H9 (cell line): ENCODE measurements around the gene MAST4. TPM values are rescaled to one million over a fixed set of nuclear protein-coding genes. Genes with fewer than 3 reads are reported as not detected.
"Not testable (repeated sequence)": the region's sequence is repeated elsewhere in the genome, so short reads cannot be mapped to it uniquely, and the experiment has no call there.

Experiments
- DNase-seq: peaks from one replicate; pipeline ENCODE4 v3.0.0-alpha.2; 2017
- H2AFZ ChIP-seq: one replicate; pipeline ENCODE4 v1.6.1; 2013; ENCODE audit warnings: mild to moderate bottlenecking, low read length, control low read depth, moderate library complexity
- H2AK5ac ChIP-seq: 2 replicates; pipeline ENCODE4 v1.6.1; 2013; ENCODE audit warnings: low read length, control low read depth, mixed read lengths; ENCODE audit not compliant: insufficient read length
- H2BK120ac ChIP-seq: one replicate; pipeline ENCODE4 v1.6.1; 2013; ENCODE audit warnings: low read depth, mild to moderate bottlenecking, low read length, control low read depth, inconsistent platforms; ENCODE audit not compliant: poor library complexity, severe bottlenecking
- H2BK12ac ChIP-seq: 2 replicates; pipeline ENCODE4 v1.6.1; 2013; ENCODE audit warnings: low read length, control low read depth, mixed read lengths, low read depth; ENCODE audit not compliant: insufficient read length
- H2BK15ac ChIP-seq: 2 replicates; pipeline ENCODE4 v1.6.1; 2013; ENCODE audit warnings: low read depth, low read length, control low read depth
- H2BK20ac ChIP-seq: one replicate; pipeline ENCODE4 v1.6.1; 2013; ENCODE audit warnings: low read depth, mild to moderate bottlenecking, low read length, control low read depth, inconsistent platforms; ENCODE audit not compliant: poor library complexity, severe bottlenecking
- H2BK5ac ChIP-seq: 2 replicates; pipeline ENCODE4 v1.6.1; 2013; ENCODE audit warnings: low read length, control low read depth, mixed read lengths; ENCODE audit not compliant: insufficient read length
- H3K14ac ChIP-seq: 2 replicates; pipeline ENCODE4 v1.6.1; 2013; ENCODE audit warnings: low read length, control low read depth; ENCODE audit not compliant: insufficient read depth
- H3K18ac ChIP-seq: 2 replicates; pipeline ENCODE4 v1.6.1; 2013; ENCODE audit warnings: low read depth, mild to moderate bottlenecking, mixed read lengths, low read length, control low read depth; ENCODE audit not compliant: insufficient read length
- H3K23ac ChIP-seq: 2 replicates; pipeline ENCODE4 v1.6.1; 2013; ENCODE audit warnings: low read length, control low read depth, mixed read lengths, low read depth; ENCODE audit not compliant: insufficient read length
- H3K23me2 ChIP-seq: 2 replicates; pipeline ENCODE4 v1.6.1; 2013; ENCODE audit warnings: low read depth, mild to moderate bottlenecking, mixed read lengths, low read length, control low read depth; ENCODE audit not compliant: insufficient read length, poor library complexity, severe bottlenecking
- H3K27ac ChIP-seq: 2 replicates; pipeline ENCODE4 v1.5.1; 2013; ENCODE audit warnings: low read length, control low read depth, mixed read lengths, low read depth; ENCODE audit not compliant: insufficient read length
- H3K27me3 ChIP-seq: 2 replicates; pipeline ENCODE4 v1.6.1; 2013; ENCODE audit warnings: low read length, control low read depth, inconsistent platforms; ENCODE audit not compliant: insufficient read depth
- H3K4ac ChIP-seq: 2 replicates; pipeline ENCODE4 v1.6.1; 2013; ENCODE audit warnings: low read depth, mild to moderate bottlenecking, control low read depth, inconsistent platforms, low read length, moderate library complexity
- H3K4me1 ChIP-seq: 2 replicates; pipeline ENCODE4 v1.6.1; 2013; ENCODE audit warnings: low read length, control low read depth, inconsistent platforms; ENCODE audit not compliant: insufficient read depth
- H3K4me2 ChIP-seq: 2 replicates; pipeline ENCODE4 v1.6.1; 2013; ENCODE audit warnings: low read length, control low read depth, mixed read lengths; ENCODE audit not compliant: insufficient read length, insufficient read depth
- H3K56ac ChIP-seq: 2 replicates; pipeline ENCODE4 v1.6.1; 2013; ENCODE audit warnings: low read depth, mild to moderate bottlenecking, mixed read lengths, low read length, control low read depth; ENCODE audit not compliant: insufficient read length
- H3K79me1 ChIP-seq: 2 replicates; pipeline ENCODE4 v1.6.1; 2013; ENCODE audit warnings: low read depth, mild to moderate bottlenecking, moderate library complexity, low read length, control low read depth, inconsistent platforms; ENCODE audit not compliant: insufficient read depth, poor library complexity, severe bottlenecking
- H3K79me2 ChIP-seq: 2 replicates; pipeline ENCODE4 v1.6.1; 2013; ENCODE audit warnings: low read length, control low read depth, inconsistent platforms; ENCODE audit not compliant: insufficient read depth
- H3K9ac ChIP-seq: 2 replicates; pipeline ENCODE4 v1.6.1; 2013; ENCODE audit warnings: low read length, control low read depth, mixed read lengths; ENCODE audit not compliant: insufficient read length; ENCODE audit errors: extremely low read depth
- H3K9me3 ChIP-seq: one replicate; pipeline ENCODE4 v1.6.1; 2013; ENCODE audit warnings: low read depth, low read length, inconsistent platforms; ENCODE audit not compliant: control insufficient read depth
- H3T11ph ChIP-seq: one replicate; pipeline ENCODE4 v1.6.1; 2013; ENCODE audit warnings: mild to moderate bottlenecking, low read length, control low read depth, inconsistent platforms
- H4K20me1 ChIP-seq: one replicate; pipeline ENCODE4 v1.6.1; 2013; ENCODE audit not compliant: control insufficient read depth, insufficient read length, insufficient read depth
- H4K5ac ChIP-seq: 2 replicates; pipeline ENCODE4 v1.6.1; 2013; ENCODE audit warnings: low read depth, mild to moderate bottlenecking, mixed read lengths, low read length, control low read depth; ENCODE audit not compliant: insufficient read length
- H4K8ac ChIP-seq: replicated peaks from 2 replicates; pipeline ENCODE4 v1.6.1; 2013; ENCODE audit warnings: low read length, control low read depth, mixed read lengths, low read depth; ENCODE audit not compliant: insufficient read length
- H4K91ac ChIP-seq: 2 replicates; pipeline ENCODE4 v1.6.1; 2013; ENCODE audit warnings: low read depth, mild to moderate bottlenecking, moderate library complexity, mixed read lengths, low read length, control low read depth; ENCODE audit not compliant: insufficient read length
- H3K27ac Mint-ChIP-seq, 3 experiments: 2 replicates in 2 of 3; 3 replicates in 1 of 3; pipeline ENCODE4 v1.8.0; 2020 to 2021; ENCODE audit warnings: mixed read lengths in 3 of 3, mild to moderate bottlenecking in 1 of 3, moderate library complexity in 1 of 3
- H3K27me3 Mint-ChIP-seq: 2 replicates; pipeline ENCODE4 v1.8.0; 2021; ENCODE audit warnings: low read depth, mild to moderate bottlenecking, moderate library complexity, mixed read lengths
- H3K36me3 Mint-ChIP-seq, 3 experiments: 2 replicates in 2 of 3; 3 replicates in 1 of 3; pipeline ENCODE4 v1.8.0; 2020 to 2021; ENCODE audit warnings: low read depth in 3 of 3, mixed read lengths in 3 of 3; ENCODE audit not compliant: insufficient read depth in 1 of 3
- H3K4me1 Mint-ChIP-seq, 2 experiments: 2 replicates each; pipeline ENCODE4 v1.8.0; 2020; ENCODE audit warnings: mixed read lengths in 2 of 2
- H3K4me3 Mint-ChIP-seq, 2 experiments: 2 replicates in 1 of 2; 3 replicates in 1 of 2; pipeline ENCODE4 v1.8.0; 2020 to 2021; ENCODE audit warnings: mild to moderate bottlenecking in 2 of 2, mixed read lengths in 2 of 2, moderate library complexity in 1 of 2
- H3K9me3 Mint-ChIP-seq, 2 experiments: 2 replicates in 1 of 2; 3 replicates in 1 of 2; pipeline ENCODE4 v1.8.0; 2020; ENCODE audit warnings: mild to moderate bottlenecking in 2 of 2, mixed read lengths in 2 of 2, moderate library complexity in 1 of 2
- CTCF ChIP-seq: fragments of 200-600 bp; sonication (generic); conservative IDR thresholded peaks from 3 replicates; pipeline ENCODE4 v1.8.0; 2021; ENCODE audit warnings: antibody characterized with exemption, mild to moderate bottlenecking
- WGBS: extraction: QIAGEN DNeasy Blood & Tissue Kit; methylation state at CpG from one replicate; pipeline ENCODE4 v1.1.7; 2013; ENCODE audit warnings: missing lambda C conversion rate, low lambda C conversion rate, mixed read lengths; ENCODE audit not compliant: insufficient read length; ENCODE audit errors: extremely low coverage; 5-methylcytosine and 5-hydroxymethylcytosine counted together
- total RNA-seq: library from RNA; stranded (reverse); gene quantifications from 2 replicates; pipeline ENCODE4 v1.2.1, GENCODE V29; 2021

The MAST4 gene
- total RNA-seq, 1 experiment from 2014 or later: 3.7 TPM

DNA sequence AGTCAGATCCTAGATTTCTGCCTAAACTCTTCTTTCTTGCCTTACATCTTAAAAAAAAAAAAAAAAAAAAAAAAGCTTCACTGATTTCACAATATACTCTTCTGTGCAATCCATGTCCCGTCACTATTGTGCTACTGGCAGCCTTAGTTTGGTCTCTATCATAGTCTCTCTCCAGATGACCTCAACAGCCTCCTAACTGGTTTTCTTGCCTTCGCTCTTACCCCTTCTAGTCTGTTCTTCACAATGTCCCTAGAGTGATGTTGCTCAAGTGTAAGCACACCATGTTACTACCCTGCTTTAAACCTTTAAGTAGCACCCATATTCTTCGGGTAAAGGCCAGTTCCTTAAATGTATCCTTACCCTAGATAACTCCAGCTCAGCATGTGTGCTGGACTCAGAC, 574.6 kb downstream of the MAST4 start:
- H3K14ac ChIP-seq: no peak overlapping the region
- H3K27me3 Mint-ChIP-seq: no peaks in the 10 kb centered on the region
- H2BK120ac ChIP-seq: no peak overlapping the region
- WGBS: no CpG with 5 or more reads among the region's 3 CpGs
- H2BK12ac ChIP-seq: no peak overlapping the region
- no peak overlapping the region for H2BK20ac ChIP-seq
- no peak overlapping the region for H2AFZ ChIP-seq
- no peaks in the 10 kb centered on the region for H3K79me2 ChIP-seq
- peaks cover 2 to 14% of the 10 kb centered on the region in 2 experiments for H3K4me1 Mint-ChIP-seq
- H3K27ac Mint-ChIP-seq: no peak overlapping the region
- H3T11ph ChIP-seq: no peak overlapping the region
- no peaks in the 10 kb centered on the region for H3K4me1 ChIP-seq
- no peak overlapping the region for H3K4me2 ChIP-seq
- H4K91ac ChIP-seq: no peak overlapping the region
- no peak overlapping the region for H3K4ac ChIP-seq
- no peak overlapping the region for H2AK5ac ChIP-seq
- no peak overlapping the region for H3K56ac ChIP-seq
- no peaks in the 10 kb centered on the region for H3K27me3 ChIP-seq
- H3K18ac ChIP-seq: no peak overlapping the region
- no peak overlapping the region for H2BK5ac ChIP-seq
- no peak for DNase-seq
- H3K9ac ChIP-seq: no peak overlapping the region
- no peaks in the 10 kb centered on the region for H3K9me3 ChIP-seq
- H3K23ac ChIP-seq: no peak overlapping the region
- H3K79me1 ChIP-seq: no peaks in the 10 kb centered on the region
- H3K23me2 ChIP-seq: no peaks in the 10 kb centered on the region
- H2BK15ac ChIP-seq: no peak overlapping the region
- H3K9me3 Mint-ChIP-seq: no peaks in the 10 kb centered on the region
- TF ChIP-seq CTCF: no peak
- H3K4me3 Mint-ChIP-seq: no peak overlapping the region
- no peaks in the 10 kb centered on the region for H3K36me3 Mint-ChIP-seq
- H3K27ac ChIP-seq: no peak overlapping the region
- H4K8ac ChIP-seq: no peak overlapping the region
- H4K5ac ChIP-seq: no peak overlapping the region
- H4K20me1 ChIP-seq: no peaks in the 10 kb centered on the region

DNA sequence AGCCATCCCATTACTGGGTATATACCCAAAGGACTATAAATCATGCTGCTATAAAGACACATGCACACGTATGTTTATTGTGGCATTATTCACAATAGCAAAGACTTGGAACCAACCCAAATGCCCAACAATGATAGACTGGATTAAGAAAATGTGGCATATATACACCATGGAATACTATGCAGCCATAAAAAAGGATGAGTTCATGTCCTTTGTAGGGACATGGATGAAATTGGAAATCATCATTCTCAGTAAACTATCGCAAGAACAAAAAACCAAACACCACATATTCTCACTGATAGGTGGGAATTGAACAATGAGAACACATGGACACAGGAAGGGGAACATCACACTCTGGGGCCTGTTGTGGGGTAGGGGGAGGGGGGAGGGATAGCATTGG, 577.2 kb downstream of the MAST4 start:
- not testable (repeated sequence) for H3K9me3 Mint-ChIP-seq, H2BK12ac ChIP-seq, H3K4me1 Mint-ChIP-seq, H3K9me3 ChIP-seq, H2BK15ac ChIP-seq, H3K4me1 ChIP-seq, H3K79me2 ChIP-seq, H2BK120ac ChIP-seq, H3K79me1 ChIP-seq, H4K20me1 ChIP-seq, H4K91ac ChIP-seq, H4K5ac ChIP-seq, H3K27me3 Mint-ChIP-seq, H4K8ac ChIP-seq, DNase-seq, H3K27ac Mint-ChIP-seq, H2BK20ac ChIP-seq, H3K4me2 ChIP-seq, H3K9ac ChIP-seq, H3K4ac ChIP-seq, H3T11ph ChIP-seq, H3K27me3 ChIP-seq, H3K27ac ChIP-seq, H3K4me3 Mint-ChIP-seq, H3K23me2 ChIP-seq, H3K23ac ChIP-seq, H2AK5ac ChIP-seq, H2AFZ ChIP-seq, H2BK5ac ChIP-seq, H3K56ac ChIP-seq, H3K14ac ChIP-seq, H3K18ac ChIP-seq
- WGBS: no CpG with 5 or more reads among the region's 2 CpGs
- peaks cover 0 to 10% (median 3%) of the 10 kb centered on the region in 3 experiments; a peak in 5 of 7 replicates for H3K36me3 Mint-ChIP-seq
